HL-60 (cell line): Measurements from ENCODE around the gene IKBKG.

ENCODE experiments used
- GABPA ChIP-seq: IDR thresholded peaks from 2 replicates; pipeline ENCODE4 v1.6.1; 2012; ENCODE audit warnings: low read depth
- POLR2AphosphoS5 ChIP-seq: IDR thresholded peaks from 2 replicates; pipeline ENCODE4 v1.6.1; 2012; ENCODE audit warnings: low read depth
- TF ChIP-seq, protein P1 (sequence below): IDR thresholded peaks from one replicate; pipeline ENCODE4 v1.5.1; 2011; ENCODE audit warnings: low read length, control low read depth, inconsistent platforms; ENCODE audit not compliant: insufficient read depth
- TF ChIP-seq, protein P2 (sequence below): IDR thresholded peaks from 2 replicates; pipeline ENCODE4 v1.6.1; 2012; ENCODE audit warnings: low read depth; ENCODE audit not compliant: insufficient replicate concordance

DNA sequence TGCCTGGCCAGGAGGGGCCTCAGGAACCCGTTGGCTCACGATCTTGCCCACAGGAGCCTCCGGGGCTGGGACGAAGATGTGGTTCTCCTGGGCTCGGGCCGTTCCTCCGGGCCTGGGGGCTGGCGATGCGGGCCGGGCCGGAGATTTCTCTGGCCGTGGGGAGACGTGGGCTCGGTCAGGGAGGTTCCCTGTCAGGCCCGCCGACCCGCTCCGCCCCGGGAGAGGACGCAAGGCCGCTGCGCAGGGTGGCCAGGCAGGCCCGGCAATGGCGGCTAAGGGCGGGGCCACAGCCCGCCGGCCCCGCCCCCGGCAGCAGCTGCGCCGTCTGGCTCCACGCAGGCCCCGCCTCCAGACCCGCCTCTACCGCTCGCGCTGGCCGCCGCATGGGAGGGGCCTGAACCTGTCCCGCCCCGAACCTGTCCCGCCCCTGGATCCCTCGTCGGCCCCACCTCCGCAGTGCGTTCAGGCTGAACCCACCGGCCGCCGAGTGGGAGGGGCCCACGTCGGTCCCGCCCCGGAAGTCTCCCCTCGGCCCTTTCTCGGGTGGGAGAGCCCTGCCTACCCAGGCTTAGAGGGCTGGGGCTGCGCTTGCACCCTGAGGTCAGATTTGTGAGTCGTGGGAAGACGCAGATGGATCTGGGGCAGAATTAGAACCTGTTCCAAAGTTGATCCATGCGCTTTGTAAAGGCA is 31.3 kb upstream of the IKBKG start, which contains the start of gene FAM3A:
- TF ChIP-seq, protein P1, sequence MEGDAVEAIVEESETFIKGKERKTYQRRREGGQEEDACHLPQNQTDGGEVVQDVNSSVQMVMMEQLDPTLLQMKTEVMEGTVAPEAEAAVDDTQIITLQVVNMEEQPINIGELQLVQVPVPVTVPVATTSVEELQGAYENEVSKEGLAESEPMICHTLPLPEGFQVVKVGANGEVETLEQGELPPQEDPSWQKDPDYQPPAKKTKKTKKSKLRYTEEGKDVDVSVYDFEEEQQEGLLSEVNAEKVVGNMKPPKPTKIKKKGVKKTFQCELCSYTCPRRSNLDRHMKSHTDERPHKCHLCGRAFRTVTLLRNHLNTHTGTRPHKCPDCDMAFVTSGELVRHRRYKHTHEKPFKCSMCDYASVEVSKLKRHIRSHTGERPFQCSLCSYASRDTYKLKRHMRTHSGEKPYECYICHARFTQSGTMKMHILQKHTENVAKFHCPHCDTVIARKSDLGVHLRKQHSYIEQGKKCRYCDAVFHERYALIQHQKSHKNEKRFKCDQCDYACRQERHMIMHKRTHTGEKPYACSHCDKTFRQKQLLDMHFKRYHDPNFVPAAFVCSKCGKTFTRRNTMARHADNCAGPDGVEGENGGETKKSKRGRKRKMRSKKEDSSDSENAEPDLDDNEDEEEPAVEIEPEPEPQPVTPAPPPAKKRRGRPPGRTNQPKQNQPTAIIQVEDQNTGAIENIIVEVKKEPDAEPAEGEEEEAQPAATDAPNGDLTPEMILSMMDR = no peak
- TF ChIP-seq POLR2AphosphoS5 = peak; percentile 57
- no peak for TF ChIP-seq GABPA
- TF ChIP-seq, protein P2, sequence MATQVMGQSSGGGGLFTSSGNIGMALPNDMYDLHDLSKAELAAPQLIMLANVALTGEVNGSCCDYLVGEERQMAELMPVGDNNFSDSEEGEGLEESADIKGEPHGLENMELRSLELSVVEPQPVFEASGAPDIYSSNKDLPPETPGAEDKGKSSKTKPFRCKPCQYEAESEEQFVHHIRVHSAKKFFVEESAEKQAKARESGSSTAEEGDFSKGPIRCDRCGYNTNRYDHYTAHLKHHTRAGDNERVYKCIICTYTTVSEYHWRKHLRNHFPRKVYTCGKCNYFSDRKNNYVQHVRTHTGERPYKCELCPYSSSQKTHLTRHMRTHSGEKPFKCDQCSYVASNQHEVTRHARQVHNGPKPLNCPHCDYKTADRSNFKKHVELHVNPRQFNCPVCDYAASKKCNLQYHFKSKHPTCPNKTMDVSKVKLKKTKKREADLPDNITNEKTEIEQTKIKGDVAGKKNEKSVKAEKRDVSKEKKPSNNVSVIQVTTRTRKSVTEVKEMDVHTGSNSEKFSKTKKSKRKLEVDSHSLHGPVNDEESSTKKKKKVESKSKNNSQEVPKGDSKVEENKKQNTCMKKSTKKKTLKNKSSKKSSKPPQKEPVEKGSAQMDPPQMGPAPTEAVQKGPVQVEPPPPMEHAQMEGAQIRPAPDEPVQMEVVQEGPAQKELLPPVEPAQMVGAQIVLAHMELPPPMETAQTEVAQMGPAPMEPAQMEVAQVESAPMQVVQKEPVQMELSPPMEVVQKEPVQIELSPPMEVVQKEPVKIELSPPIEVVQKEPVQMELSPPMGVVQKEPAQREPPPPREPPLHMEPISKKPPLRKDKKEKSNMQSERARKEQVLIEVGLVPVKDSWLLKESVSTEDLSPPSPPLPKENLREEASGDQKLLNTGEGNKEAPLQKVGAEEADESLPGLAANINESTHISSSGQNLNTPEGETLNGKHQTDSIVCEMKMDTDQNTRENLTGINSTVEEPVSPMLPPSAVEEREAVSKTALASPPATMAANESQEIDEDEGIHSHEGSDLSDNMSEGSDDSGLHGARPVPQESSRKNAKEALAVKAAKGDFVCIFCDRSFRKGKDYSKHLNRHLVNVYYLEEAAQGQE = no peak
